PC-3 (cell line): Measurements from ENCODE around the gene CNTNAP5. TPM values are rescaled to one million over a fixed set of nuclear protein-coding genes. Genes with fewer than 3 reads are reported as not detected.

Source experiments
- ATAC-seq: fragments of 200-7000 bp; cut with Tn5 transposase; 2 replicates; pipeline ENCODE4 v1.9.1; 2020; ENCODE audit warnings: mild to moderate bottlenecking, moderate library complexity
- BruUV-seq: library from RNA; stranded (reverse); fragments of 400-500 nt; replicated peaks from 2 replicates; lab custom pipeline; 2021; lab: Mats Ljungman, UMichigan
- CTCF ChIA-PET: fragments of 300-600 bp; sonication (Branson Sonifier 250); formaldehyde crosslinking; loops from one replicate; lab custom pipeline; 2022; ENCODE audit warnings: antibody characterized with exemption; lab: Charles Lee
- POLR2A ChIA-PET: fragments of 300-600 bp; sonication (Branson Sonifier 250); formaldehyde crosslinking; loops from one replicate; lab custom pipeline; 2022; ENCODE audit warnings: antibody characterized with exemption; ENCODE audit not compliant: unreplicated experiment; lab: Charles Lee
- DNase-seq: peaks from one replicate; pipeline ENCODE4 v3.0.0-alpha.2; 2015
- H2AFZ ChIP-seq: fragments of 300-600 bp; sonication (generic); 2 replicates; pipeline ENCODE4 v1.6.0; 2016; ENCODE audit warnings: antibody characterized with exemption, low read length
- H3F3A ChIP-seq: fragments of 300-600 bp; sonication (generic); one replicate; pipeline ENCODE4 v1.6.0; 2017; ENCODE audit warnings: antibody characterized with exemption, low read length, control low read depth, mild to moderate bottlenecking; ENCODE audit not compliant: unreplicated experiment
- H3K27ac ChIP-seq: fragments of 300-600 bp; sonication (generic); 2 replicates; pipeline ENCODE4 v1.5.1; 2016; ENCODE audit warnings: mild to moderate bottlenecking, low read length
- H3K27me3 ChIP-seq: fragments of 300-600 bp; sonication (generic); 2 replicates; pipeline ENCODE4 v1.6.1; 2016; ENCODE audit warnings: low read length, mixed read lengths
- H3K36me3 ChIP-seq: fragments of 300-600 bp; sonication (generic); 2 replicates; pipeline ENCODE4 v1.6.1; 2016; ENCODE audit warnings: low read depth, mixed run types, low read length, mixed read lengths
- H3K4me1 ChIP-seq: fragments of 300-600 bp; sonication (generic); 2 replicates; pipeline ENCODE4 v1.5.1; 2016; ENCODE audit warnings: low read length; ENCODE audit not compliant: insufficient read depth
- H3K4me2 ChIP-seq: fragments of 300-600 bp; sonication (generic); 2 replicates; pipeline ENCODE4 v1.6.0; 2016; ENCODE audit warnings: low read length
- H3K4me3 ChIP-seq: fragments of 300-600 bp; sonication (generic); 2 replicates; pipeline ENCODE4 v1.5.1; 2016; ENCODE audit warnings: mild to moderate bottlenecking, low read length, mixed read lengths
- H3K79me2 ChIP-seq: fragments of 300-600 bp; sonication (generic); 2 replicates; pipeline ENCODE4 v1.6.1; 2017; ENCODE audit warnings: low read length, mixed read lengths
- H3K9ac ChIP-seq: fragments of 300-600 bp; sonication (generic); 2 replicates; pipeline ENCODE4 v1.6.0; 2016; ENCODE audit warnings: mild to moderate bottlenecking, low read length
- H3K9me2 ChIP-seq: fragments of 300-600 bp; sonication (generic); replicated peaks from 2 replicates; pipeline ENCODE4 v1.6.1; 2016; ENCODE audit warnings: mixed run types, low read length, mixed read lengths
- H3K9me3 ChIP-seq: fragments of 300-600 bp; sonication (generic); 2 replicates; pipeline ENCODE4 v1.6.1; 2016; ENCODE audit warnings: low read length, mixed read lengths
- H4K20me1 ChIP-seq: fragments of 300-600 bp; sonication (generic); 2 replicates; pipeline ENCODE4 v1.6.1; 2016; ENCODE audit warnings: low read length, mixed read lengths
- EZH2 ChIP-seq: fragments of 300-600 bp; sonication (generic); IDR thresholded peaks from one replicate; pipeline ENCODE4 v1.6.1; 2017; ENCODE audit warnings: antibody characterized with exemption, mild to moderate bottlenecking, low read length; ENCODE audit not compliant: unreplicated experiment
- EZH2phosphoT487 ChIP-seq: fragments of 300-600 bp; sonication (generic); IDR thresholded peaks from 2 replicates; pipeline ENCODE4 v1.6.1; 2018; ENCODE audit warnings: mild to moderate bottlenecking, antibody characterized with exemption, low read length, borderline replicate concordance
- intact Hi-C: fragments of 100-400 bp; cut with micrococcal nuclease; formaldehyde crosslinking; loops from 2 replicates; pipeline ENCODE4 v1.9.0; 2023
- total RNA-seq: library from RNA; depleted of rRNA; stranded (reverse); fragments of >200 nt; gene quantifications from 2 replicates; pipeline ENCODE4 v1.2.3, GENCODE V29; 2014
- TF ChIP-seq, protein P1 (sequence below): fragments of 300-600 bp; sonication (generic); conservative IDR thresholded peaks from 2 replicates; pipeline ENCODE4 v1.5.1; 2017; ENCODE audit warnings: antibody characterized with exemption, low read depth, mild to moderate bottlenecking, low read length

Gene CNTNAP5
- total RNA-seq, 1 experiment from 2014 or later = not detected

DNA sequence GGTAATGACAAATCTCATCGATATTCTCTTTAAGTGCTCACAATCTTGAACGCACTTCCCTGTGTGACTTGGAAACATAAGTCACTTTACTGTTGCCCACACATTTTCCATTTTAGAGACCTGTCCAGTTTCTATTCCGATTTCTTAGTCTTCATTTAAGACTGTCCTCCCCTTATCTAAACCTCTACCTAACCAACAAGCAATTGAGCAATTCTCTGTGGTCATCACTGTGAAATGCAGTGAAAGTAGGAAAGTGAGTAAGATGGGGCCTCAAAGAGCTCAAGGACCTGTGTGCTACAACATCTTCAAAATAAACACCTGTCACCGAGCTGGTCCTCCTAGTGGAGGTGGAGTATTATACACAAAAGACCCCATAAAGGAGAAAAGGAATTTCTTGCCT lies 184.4 kb downstream of the CNTNAP5 start:
- intact Hi-C loops = no loop called here
- Histone ChIP-seq H3K9me3 (no peaks in the 10 kb centered on the region), H3F3A (no peaks in the 10 kb centered on the region), H3K9ac (no peak overlapping the region), H3K4me3 (no peak overlapping the region), H3K27ac (no peak overlapping the region), H2AFZ (no peak overlapping the region), H3K36me3 (no peaks in the 10 kb centered on the region), H3K79me2 (no peaks in the 10 kb centered on the region), H3K27me3 (no peaks in the 10 kb centered on the region), H4K20me1 (no peaks in the 10 kb centered on the region), H3K4me1 (no peaks in the 10 kb centered on the region), H3K9me2 (no peaks in the 10 kb centered on the region), H3K4me2 (no peak overlapping the region)
- ChIA-PET CTCF (no interaction called here), POLR2A (no interaction called here)
- DNase-seq = no peak
- no TSS peak for BruUV-seq
- ATAC-seq = no peak
- TF ChIP-seq EZH2phosphoT487 = no peak
- TF ChIP-seq, protein P1, sequence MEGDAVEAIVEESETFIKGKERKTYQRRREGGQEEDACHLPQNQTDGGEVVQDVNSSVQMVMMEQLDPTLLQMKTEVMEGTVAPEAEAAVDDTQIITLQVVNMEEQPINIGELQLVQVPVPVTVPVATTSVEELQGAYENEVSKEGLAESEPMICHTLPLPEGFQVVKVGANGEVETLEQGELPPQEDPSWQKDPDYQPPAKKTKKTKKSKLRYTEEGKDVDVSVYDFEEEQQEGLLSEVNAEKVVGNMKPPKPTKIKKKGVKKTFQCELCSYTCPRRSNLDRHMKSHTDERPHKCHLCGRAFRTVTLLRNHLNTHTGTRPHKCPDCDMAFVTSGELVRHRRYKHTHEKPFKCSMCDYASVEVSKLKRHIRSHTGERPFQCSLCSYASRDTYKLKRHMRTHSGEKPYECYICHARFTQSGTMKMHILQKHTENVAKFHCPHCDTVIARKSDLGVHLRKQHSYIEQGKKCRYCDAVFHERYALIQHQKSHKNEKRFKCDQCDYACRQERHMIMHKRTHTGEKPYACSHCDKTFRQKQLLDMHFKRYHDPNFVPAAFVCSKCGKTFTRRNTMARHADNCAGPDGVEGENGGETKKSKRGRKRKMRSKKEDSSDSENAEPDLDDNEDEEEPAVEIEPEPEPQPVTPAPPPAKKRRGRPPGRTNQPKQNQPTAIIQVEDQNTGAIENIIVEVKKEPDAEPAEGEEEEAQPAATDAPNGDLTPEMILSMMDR = no peak

DNA sequence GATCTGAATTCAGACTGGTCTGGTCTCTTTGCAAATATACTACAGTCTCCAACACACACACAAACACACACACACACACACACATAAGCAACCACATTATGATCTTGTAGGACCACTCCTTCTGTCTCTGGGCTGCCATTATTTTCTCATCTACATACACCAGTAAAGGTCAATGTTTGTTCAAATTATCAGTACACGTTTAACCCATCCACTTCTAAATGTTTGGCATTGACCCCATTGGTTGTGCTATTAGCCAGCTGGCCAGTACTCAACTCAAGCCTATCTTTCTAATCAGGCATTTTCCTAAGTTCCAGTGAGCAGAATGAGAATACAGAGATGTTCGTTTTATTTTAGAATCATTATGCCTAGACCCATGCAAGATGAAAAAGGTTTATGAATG lies 186.4 kb downstream of the CNTNAP5 start:
- no peak overlapping the region for H3K9ac ChIP-seq
- no peaks in the 10 kb centered on the region for H3F3A ChIP-seq
- intact Hi-C loops = no loop called here
- H3K27ac ChIP-seq = no peak overlapping the region
- H3K79me2 ChIP-seq = no peaks in the 10 kb centered on the region
- no peak overlapping the region for H3K4me2 ChIP-seq
- TF ChIP-seq EZH2 (no peak), EZH2phosphoT487 (no peak)
- no peaks in the 10 kb centered on the region for H3K9me3 ChIP-seq
- ATAC-seq = no peak
- ChIA-PET POLR2A (no interaction called here), CTCF (no interaction called here)
- no peak for DNase-seq
- BruUV-seq = no TSS peak
- H3K4me1 ChIP-seq = no peaks in the 10 kb centered on the region
- H2AFZ ChIP-seq = no peak overlapping the region
- H3K36me3 ChIP-seq = no peaks in the 10 kb centered on the region
- no peaks in the 10 kb centered on the region for H3K9me2 ChIP-seq
- H3K4me3 ChIP-seq = no peak overlapping the region
- H4K20me1 ChIP-seq = no peaks in the 10 kb centered on the region
- H3K27me3 ChIP-seq = no peaks in the 10 kb centered on the region

DNA sequence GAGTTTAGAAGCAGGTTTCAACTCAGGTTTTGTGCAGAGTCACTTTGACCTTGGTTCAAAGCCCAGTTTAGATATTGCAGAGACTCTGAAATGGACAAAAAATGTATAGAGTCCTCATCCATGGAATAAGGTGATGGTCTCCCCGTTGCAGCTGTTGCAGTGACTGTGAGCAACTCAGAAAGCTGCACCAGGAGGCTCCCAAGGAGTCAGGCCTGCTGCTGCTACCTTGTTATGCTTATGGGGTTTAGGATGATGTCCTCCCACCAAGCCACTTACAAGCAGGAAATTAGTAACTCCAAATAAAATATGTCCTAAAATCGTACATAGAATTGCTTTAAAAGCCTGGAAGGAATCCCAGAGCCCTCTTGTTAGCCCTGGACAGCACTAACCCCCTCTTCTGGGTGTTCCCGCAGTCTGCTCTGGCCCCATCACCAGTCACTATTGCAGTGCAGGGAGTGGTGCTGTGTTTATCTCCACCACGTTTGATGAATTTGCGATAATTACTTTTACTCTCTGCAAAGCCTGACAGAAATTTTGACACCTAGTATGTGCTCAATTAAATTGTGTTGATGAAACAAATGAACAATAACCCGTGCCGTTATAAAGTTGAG lies 189.0 kb downstream of the CNTNAP5 start:
- Histone ChIP-seq H3K36me3 (no peaks in the 10 kb centered on the region), H3K9ac (no peak overlapping the region), H3K27ac (no peak overlapping the region), H2AFZ (no peak overlapping the region), H3K79me2 (no peaks in the 10 kb centered on the region), H3K9me2 (no peaks in the 10 kb centered on the region), H4K20me1 (no peaks in the 10 kb centered on the region), H3K4me3 (no peak overlapping the region), H3K9me3 (no peaks in the 10 kb centered on the region), H3K27me3 (no peaks in the 10 kb centered on the region), H3K4me1 (no peaks in the 10 kb centered on the region), H3K4me2 (no peak overlapping the region), H3F3A (no peaks in the 10 kb centered on the region)
- BruUV-seq = no TSS peak
- CTCF ChIA-PET = no interaction called here
- ATAC-seq = no peak
- intact Hi-C loops = no loop called here
- POLR2A ChIA-PET = no interaction called here
- no peak for DNase-seq
- no peak for TF ChIP-seq EZH2phosphoT487
- TF ChIP-seq, protein P1 = no peak
- no peak for TF ChIP-seq EZH2
